GM04504 (cell line): ENCODE data around the gene MRNIP.
"Not testable (repeated sequence)": the region's sequence is repeated elsewhere in the genome, so short reads cannot be mapped to it uniquely, and the experiment has no call there.

Experiments used
- DNase-seq: peaks from one replicate; pipeline ENCODE4 v3.0.0-alpha.2; 2012; ENCODE audit warnings: low read depth

The MRNIP gene

DNA sequence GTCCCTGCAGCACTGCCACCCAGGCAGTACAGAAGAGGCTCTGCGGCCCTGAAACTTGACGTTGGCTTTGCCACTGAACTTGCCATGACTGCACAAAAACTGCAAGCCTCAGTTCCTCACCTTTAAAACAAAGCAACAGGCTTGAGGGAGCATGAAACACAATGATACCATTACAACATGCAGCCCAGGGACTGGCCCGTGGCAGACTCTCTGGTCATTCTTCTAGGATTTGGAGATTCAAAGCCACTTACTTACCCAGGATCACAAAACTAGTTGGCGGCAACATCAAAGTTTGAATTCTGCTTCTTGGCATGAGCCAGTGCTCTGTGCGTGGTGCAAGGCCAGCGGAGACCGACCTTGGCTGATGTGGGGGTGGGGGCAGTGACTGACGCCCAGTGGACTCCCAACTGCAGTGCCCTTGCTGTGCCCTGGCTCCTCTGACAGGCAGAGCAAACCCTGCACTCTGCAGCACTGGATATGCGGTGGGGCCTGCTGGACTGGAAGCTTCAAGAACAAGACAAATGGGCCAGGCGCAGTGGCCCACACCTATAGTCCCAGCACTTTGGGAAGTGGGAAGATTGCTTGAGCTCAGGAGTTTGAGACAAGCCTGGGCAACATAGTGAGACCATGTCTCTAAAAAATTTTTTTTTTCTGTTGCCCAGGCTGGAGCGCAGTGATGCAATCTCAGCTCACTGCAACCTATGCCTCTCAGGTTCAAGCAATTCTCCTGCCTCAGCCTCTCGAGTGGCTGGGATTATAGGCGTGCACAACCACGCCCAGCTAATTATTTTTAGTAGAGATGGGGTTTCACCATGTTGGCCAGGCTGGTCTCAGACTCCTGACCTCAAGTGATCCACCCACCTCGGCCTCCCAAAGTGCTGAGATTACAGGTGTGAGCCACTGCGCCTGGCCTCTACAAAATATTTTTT, 19.0 kb downstream of the MRNIP start:
- DNase-seq: no peak

DNA sequence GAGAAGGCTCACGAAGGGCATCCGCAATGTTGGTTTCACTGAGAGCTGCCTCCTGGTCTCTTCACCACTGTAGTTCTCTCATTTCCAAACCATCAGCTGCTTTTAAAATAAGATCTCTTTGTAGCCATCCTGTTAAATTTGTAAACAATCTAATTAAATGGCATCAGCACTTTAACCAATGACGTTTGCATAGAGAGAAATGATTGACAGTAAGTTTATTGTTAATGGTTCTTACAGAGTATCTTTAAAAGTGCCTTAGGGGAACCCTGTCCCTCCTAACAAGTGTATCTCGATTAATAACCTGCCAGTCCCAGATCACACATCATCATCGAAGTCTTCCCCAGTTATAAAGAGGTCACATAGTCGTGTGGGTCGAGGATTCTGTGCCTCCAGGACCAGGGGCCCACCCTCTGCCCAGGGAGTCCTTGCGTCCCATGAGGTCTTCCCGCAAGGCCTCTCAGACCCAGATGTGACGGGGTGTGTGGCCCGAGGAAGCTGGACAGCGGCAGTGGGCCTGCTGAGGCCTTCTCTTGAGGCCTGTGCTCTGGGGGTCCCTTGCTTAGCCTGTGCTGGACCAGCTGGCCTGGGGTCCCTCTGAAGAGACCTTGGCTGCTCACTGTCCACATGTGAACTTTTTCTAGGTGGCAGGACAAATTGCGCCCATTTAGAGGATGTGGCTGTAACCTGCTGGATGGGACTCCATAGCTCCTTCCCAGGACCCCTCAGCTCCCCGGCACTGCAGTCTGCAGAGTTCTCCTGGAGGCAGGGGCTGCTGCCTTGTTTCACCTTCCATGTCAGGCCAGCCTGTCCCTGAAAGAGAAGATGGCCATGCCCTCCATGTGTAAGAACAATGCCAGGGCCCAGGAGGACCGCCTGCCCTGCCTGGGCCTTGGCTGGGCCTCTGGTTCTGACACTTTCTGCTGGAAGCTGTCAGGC, 21.3 kb downstream of the MRNIP start:
- no peak for DNase-seq

DNA sequence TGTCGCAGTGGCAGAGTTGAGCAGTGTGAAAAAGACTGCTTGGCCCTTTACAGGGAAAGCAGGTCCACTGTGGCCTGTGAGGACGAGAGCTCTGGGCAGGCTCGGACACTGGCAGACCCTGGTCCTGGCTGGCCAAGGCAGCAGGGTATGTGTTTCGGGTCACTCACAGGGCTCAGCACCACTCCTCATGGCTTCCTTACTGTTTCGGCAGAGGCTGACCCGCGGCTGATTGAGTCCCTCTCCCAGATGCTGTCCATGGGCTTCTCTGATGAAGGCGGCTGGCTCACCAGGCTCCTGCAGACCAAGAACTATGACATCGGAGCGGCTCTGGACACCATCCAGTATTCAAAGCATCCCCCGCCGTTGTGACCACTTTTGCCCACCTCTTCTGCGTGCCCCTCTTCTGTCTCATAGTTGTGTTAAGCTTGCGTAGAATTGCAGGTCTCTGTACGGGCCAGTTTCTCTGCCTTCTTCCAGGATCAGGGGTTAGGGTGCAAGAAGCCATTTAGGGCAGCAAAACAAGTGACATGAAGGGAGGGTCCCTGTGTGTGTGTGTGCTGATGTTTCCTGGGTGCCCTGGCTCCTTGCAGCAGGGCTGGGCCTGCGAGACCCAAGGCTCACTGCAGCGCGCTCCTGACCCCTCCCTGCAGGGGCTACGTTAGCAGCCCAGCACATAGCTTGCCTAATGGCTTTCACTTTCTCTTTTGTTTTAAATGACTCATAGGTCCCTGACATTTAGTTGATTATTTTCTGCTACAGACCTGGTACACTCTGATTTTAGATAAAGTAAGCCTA, 22.2 kb downstream of the MRNIP start:
- no peak for DNase-seq

DNA sequence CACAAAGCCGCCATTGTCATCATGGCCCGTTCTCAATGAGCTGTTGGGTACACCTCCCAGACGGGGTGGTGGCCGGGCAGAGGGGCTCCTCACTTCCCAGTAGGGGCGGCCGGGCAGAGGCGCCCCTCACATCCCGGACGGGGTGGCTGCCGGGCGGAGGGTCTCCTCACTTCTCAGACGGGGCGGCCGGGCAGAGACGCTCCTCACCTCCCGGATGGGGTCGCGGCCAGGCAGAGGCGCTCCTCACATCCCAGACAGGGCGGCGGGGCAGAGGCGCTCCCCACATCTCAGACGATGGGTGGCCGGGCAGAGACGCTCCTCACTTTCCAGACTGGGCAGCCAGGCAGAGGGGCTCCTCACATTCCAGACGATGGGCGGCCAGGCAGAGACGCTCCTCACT, 23.7 kb downstream of the MRNIP start:
- DNase-seq: not testable (repeated sequence)

DNA sequence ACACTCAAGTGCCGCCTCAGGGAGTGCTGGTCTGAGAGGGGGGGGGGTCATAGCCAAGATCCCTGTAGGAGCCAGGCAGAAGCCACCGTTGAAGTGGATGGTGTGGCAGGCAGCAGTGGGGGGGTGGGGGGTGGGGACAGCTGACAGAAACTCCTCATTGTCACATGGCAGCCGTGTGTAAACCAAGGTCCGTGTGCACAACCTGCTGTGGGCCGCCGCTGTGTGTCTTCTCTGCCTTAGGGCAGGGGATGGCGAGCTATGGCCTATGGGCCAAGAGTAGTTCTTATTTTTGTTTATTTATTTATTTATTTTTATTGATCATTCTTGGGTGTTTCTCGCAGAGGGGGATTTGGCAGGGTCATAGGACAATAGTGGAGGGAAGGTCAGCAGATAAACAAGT, 24.5 kb downstream of the MRNIP start:
- no peak for DNase-seq

DNA sequence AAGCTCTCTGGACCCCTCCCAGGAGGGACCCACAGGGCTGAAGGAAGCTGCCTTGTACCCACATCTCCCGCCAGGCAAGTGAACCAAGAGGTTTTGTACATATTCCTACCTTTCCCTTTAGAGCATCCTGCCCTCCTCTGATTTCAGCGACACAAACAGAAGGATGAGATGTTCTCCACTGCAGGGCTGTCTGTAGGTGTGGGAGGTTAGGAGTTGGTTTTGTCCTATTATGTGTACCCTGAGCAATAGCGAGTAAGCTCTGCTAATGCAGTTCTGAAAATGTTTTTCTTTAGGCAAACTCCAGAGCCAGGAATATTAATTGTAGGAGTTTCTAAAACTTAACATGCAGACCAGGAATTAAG, 24.9 kb downstream of the MRNIP start:
- DNase-seq: no peak

DNA sequence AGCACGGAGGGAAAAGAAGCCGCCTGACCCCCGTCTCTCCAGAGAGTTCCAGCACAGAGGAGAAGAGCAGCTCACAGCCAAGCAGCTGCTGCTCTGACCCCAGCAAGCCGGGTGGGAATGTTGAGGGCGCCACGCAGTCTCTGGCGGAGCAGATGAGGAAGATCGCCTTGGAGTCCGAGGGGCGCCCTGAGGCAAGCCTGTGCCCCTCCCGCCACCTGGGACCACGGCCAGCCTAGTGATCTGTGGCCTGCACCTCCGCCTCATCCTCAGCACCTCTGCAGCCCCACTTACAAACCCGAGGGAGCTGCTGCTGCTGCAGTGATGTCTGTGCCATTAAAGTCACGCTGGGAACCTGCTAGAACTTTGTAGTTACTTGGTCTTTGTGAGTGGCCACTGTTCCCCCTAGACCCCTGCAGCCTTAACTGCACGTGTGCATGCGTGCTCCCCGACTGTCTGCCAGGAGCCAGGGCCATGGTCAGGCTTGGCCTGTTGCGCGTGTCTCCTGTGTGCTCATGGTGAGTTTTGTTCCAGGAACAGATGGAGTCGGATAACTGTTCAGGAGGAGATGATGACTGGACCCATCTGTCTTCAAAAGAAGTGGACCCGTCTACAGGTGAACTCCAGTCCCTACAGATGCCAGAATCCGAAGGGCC, 25.4 kb downstream of the MRNIP start:
- DNase-seq: no peak

DNA sequence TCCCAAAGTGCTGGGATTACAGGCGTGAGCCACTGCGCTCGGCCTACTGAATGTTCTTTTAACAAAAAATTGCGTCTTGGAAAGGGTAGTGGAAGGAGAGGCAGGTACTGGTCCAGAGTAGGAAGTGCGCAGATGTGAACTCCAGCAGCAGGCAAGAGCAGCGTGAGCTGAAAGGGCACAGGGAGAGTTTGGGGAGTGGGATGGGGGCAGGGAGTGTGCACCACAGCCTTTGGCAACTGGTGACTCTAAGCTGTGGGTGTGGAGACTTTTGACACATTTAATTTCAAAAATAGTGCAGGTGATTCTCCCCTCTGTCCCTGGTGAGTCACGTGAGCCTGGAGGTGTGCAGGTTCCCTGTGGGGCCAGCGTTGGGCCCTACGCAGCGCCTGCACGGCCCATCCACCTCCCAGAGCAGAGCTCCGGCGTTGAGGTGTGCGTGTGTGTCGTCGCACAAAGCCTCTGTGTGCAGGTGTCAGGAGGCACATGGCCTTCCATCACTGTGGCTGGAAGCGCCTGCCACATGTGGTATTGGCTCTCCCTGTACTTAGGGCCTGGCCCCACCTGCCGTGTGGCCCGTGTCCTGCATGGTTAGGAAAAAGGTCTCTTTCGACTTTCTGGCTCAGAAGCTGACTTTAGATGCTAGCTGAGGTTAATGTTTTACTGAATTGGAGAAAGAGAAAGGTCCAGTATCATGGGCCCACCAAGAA, 26.4 kb downstream of the MRNIP start:
- no peak for DNase-seq

DNA sequence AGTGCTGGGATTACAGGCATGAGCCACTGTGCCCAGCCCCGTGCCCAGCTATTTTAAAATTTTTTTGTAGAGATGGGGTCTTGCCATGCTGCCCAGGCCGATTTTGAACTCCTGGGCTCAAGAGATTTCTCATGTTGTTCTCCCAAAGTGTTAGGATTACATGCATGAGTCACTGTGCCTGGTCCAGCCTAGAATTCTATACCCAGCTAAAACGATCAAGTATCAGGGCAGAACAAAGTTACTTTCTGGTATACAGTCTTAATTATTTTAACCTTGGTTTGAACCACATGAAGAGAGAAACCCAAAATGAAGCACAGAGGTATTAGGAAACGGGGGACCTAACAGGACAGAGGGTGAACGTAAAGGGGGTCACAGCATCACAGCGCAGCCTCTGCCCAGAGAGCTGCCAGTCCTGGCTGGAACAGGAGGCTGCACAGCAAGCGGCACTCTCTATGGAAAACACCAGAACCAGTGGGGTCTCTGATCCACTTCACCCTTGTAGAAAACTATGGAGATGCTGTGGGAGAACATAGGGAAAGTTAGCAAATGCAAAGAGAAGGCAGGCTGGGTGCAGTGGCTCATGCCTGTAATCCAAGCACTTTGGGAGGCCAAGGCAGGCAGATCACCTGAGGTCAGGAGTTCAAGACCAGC, 27.7 kb downstream of the MRNIP start:
- no peak for DNase-seq

DNA sequence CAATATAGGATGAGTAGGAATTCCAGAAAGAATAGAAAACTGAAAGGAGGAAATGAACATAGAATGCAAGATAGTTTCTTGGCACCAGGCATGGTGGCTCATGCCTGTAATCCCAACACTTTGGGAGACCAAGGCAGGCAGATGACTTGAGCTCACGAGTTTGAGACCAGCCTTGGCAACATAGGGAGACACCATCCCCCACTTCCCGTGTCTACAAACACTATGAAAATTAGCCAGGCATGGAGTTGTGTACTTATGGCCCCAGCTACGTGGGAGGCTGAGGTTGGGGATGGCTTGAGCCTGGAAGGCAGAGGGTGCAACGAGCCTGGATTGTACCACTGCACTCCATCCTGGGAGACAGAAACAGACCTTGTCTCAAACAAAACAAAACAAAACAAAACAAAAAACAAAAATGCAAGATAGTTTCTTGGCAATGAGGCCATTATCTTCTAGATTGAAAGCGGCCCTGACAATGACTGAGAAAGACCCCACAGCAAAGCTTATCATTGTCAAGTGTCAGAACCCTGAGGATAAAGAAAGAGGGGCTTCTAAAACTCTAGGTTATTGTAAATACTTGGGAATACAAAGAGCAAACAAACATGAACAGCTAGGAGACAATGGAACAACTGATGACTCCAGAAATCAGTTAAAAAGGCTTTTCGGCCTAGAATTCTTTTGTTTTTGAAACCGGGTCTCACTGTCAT, 28.7 kb downstream of the MRNIP start:
- no peak for DNase-seq

DNA sequence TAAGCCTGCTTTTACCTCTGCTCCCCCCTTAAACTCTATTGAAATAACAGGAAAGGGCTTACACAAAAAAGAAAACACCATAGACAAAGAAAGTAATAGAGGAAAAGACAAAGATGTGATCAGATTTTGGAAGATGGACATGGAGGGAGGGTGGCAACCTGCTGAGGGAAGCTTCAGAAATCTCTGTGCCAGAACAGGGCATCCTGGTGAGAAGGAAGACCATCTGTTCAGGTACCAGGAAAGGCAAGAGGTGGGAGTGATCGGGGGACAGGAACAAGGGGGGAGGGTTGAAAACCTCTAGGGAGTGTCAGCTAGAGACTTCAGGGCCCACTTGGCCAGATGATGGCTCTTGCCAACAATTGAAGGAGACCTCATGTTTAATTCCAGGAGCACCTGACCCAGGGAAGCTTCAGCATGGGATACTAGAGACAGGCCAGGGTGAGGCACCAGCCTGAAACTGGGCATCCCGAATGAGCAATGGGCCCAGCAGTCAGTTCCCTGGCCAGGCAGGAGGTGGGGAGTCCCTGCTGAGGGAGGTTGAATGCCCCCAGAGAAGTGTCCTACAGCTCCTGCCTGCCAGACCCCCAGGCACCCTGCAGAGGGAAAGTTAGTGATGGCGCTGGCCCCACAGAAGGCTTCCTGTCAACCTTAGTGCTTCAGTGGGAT, 29.7 kb downstream of the MRNIP start:
- no peak for DNase-seq

DNA sequence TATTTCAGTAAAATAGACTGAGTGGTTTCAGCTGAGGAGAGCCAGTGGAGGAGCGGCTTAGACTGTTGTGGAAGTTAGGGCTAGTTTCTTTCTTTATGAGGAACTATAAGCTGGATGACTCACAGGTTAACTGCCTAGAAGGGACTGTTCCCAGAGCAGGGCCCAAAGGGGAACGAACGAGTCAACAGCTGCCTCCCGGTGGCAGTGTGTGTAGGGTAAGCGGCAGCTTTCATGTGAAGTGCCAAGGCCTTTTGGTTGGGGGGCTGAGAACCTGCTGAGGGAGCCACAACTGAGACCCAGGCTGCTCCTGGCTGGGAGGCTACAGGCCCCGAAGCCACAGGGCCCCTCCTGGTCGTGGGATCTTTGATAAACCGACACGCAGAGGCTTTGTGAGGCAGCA, 30.9 kb downstream of the MRNIP start:
- DNase-seq: no peak

DNA sequence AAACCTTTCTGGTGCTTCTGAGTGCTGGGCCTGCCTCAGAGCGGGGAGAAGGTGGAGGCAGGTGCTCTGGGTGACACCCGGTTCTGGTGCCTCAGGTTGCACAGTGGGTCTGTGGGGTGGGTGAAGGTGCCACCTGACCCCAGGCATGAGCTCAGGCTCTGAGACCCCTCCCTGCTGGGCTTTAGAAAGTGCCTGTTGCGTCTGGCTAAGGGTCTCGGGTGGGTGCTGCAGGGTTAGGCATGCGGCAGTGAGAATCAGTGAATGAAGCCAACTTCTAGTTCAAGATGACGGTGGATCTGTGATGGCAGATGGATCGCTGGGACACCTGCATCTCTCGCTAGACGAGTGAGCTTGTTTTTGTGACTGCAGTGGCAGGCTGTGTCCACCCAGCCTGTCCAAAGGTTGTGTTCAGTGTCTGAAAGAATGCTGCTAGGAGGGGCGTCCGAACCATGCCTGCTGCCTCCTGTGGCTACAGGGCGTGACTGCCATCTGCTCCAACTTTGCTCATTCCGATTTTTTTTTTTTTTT, 32.9 kb downstream of the MRNIP start:
- no peak for DNase-seq

DNA sequence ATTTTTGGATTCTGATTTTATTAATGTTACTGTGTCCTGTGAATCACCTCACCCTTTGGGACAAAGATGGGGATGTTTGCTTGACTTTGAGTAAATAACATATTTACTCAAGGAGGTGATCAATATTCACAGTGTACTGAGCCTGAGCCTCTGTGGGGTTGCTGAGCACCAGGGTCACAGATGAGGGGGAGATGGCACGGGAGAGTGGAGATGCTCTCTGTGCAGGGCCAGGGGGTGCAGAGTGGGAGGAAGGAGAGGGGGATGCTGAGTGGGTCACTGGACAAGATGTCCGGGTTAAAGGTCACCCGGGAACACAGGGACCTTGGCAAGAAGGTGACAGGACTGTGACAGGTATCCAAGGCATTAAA, 33.9 kb downstream of the MRNIP start:
- no peak for DNase-seq

DNA sequence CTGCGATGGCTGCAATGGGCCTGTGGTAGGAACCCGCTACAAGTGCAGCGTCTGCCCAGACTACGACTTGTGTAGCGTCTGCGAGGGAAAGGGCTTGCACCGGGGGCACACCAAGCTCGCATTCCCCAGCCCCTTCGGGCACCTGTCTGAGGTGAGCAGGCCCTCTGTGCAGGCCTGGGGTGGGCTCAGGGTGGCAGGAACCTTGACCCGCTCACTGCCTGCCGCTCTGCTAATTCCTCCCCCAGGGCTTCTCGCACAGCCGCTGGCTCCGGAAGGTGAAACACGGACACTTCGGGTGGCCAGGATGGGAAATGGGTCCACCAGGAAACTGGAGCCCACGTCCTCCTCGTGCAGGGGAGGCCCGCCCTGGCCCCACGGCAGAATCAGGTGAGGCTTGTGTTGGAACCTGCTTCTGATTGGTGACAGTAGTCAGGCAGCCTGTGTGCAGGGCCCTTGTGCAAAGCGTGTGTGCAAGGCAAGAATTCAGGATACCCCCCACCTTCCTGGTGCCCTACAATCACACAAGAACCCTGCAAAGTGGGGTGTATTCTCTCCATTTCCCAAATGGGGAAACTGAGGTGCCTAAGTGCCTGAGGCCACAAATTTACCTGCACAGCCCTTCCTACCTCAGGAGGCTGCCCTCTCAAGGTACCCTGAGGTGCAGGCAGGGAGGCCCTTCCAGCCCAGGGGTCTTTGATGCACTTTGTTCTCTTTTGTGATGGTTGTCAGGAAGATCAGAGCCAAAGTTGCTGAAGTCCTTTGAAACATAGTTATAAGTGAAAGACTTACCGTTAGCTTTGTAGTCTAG, 34.5 kb downstream of the MRNIP start:
- no peak for DNase-seq

DNA sequence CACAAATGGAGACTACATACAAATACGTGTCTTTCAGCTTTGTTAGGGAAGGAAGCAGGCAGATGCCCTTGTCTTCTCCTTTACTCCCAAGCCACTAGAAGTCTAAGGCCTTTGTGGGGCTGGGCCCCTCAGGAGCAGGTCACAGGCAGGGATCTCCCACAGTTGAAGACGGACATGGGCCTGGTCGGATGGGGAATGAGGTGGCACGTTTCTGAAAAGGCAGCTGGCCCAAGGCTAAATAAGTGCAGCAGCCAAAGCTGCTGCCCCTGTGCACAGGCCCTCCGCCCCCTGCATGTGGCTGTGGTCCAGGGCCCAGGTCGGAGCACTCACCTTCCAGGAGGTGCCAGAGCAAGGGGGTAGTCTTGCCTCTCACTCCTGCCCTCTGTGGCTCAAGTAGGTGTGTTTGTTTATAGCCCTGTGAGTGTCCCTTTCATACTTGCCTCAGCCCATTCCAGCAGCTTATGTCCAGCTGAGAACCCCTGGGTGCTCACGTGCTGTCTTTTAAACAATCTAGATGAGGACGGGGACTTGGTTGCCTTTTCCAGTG, 36.1 kb downstream of the MRNIP start:
- no peak for DNase-seq

DNA sequence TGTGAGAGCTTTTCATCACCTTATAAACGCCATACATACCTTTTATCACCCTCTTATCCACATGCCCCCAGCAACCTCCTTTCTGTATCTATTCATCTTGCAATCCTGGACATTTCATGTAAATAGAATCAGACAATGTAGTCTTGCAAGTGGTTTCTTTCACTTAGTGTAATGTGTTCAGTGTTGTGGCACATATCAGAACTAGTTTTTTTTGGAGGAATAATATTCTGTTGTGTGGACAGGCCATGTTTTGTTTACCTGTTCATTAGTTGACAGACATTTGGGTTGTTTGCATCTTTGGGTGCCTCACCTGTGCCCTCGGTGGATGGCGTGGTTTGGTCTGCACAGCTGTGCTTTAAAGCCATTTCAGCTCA, 36.6 kb downstream of the MRNIP start:
- no peak for DNase-seq
